ENCODE data around the gene GRID2.

The GRID2 gene

DNA sequence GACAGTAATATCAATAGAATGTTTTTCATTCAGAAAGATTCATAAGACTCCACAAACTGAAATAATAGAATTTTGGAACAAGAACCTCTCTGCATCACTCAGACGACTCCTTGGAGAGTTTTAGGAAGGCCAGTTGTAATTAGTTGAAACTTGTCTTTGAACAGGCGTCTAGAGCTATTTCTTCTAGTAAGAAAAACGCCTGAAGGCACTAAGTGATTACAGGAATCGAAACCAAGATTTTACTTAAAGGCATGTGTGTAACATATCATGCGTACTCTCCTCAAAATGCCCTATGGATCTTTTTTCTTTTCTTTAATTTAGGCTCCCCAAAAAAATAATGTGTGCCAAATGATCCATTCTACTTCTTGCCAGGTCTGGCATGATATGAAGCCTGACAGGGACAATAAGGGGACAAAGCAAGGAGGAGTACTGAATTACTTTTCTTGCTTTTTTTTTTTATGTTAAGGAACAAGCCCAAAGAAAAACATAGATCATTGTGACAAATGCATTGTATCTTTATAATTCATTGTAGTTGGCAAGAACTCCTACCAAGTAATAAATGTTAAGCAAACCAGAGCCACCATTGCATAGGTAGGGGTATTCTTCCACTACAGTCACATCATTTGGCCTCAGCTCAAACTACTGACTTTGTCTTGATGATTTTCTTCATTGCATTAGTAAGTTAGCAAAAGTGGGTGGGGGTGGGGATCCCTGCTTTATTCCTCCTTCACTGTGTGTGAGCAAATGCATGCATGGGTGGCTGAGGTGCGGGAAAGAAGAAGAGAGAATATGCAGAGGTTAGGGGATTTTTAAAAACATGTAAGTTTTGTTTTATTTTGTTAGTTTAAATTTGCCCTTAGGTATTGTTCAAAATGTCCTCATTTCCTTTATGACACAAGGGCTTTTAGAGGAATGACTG lies 1444.9 kb downstream of the GRID2 start:
- H3K27ac ChIP-seq: no peak overlapping the region
- DNase-seq (ENCODE audit: low read depth, low spot score): no peak

DNA sequence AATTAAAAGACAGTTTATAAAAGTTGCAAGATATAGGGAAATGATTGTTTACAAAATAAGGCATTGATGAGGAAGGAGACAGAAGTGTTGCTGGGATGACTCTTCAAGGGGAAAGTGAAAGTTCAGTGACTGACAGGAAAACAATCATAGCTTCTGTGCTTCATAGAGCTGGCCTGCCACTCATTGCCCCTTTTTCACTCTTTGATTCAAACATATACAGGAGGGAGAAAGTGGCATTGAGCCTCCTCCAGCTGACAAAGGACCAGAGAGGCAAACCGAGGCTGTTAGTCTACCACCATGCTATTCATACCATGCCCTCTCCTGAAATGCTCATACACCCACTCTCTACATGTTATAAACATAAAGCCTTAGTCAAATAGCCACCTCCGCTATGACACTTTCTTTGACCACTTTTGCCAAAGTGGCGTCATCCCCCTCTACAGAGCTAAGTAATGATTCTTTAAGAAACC lies 1445.6 kb downstream of the GRID2 start:
- DNase-seq (ENCODE audit: low read depth, low spot score): no peak
- H3K27ac ChIP-seq: no peak overlapping the region

DNA sequence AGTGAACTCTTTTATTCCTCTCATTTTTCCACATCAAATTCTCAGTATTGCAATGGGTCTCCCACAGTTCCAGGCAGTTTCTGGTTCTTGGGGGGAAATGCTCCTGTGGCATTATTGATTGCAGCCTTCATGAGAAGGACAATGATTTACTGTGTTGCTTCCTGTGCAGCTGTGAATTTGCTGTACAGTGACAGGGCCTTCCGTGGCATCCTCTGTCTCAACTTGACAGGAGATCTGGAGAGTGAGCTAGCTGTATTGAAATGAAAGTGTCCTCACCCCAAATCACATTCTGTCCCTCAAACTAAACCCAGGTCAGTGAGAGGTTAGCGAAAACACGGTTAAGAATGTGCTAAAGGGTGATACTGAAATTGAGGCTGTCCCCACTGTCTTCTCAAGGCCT lies 1447.6 kb downstream of the GRID2 start:
- no peak for DNase-seq (ENCODE audit: low read depth, low spot score)
- H3K27ac ChIP-seq: no peak overlapping the region

DNA sequence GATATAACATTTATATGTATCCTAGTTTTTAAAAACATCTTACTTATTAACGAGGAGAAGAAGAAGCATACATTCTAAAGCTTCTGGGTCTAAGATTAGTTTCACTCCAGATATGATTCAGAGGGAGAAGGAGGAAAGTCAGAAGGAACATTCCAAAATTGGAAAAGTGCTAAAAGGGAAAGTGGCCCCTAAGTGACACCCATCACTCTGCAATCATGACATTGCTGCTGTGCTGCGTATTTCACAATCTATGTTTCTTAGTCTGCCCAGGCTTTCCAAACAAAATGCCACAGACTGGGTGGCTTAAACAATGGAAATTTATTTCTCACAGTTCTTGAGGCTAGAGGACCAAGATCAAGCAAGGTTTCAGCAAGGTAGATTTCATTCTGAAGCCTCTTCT lies 1452.3 kb downstream of the GRID2 start:
- DNase-seq (ENCODE audit: low read depth, low spot score): no peak
- H3K27ac ChIP-seq: no peak overlapping the region

DNA sequence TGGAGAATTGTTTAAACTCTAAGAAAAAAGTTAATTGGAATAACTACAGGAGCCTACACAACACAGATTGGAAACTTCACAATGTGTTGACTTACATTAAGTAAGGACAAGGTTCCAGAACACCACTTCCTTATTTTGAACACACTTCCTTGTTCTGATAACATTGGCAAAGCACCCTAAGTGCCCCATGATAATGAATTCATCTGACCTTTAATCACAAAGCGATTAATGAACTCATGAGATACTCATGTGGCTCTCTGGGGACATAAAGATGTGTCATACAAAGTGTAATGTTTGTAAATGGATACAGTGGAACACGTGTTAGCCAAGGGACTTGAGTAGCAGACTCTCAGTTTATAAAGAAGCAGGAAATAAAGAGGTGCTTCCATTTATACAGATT lies 1455.7 kb downstream of the GRID2 start:
- H3K27ac ChIP-seq: no peak overlapping the region
- DNase-seq (ENCODE audit: low read depth, low spot score): no peak

DNA sequence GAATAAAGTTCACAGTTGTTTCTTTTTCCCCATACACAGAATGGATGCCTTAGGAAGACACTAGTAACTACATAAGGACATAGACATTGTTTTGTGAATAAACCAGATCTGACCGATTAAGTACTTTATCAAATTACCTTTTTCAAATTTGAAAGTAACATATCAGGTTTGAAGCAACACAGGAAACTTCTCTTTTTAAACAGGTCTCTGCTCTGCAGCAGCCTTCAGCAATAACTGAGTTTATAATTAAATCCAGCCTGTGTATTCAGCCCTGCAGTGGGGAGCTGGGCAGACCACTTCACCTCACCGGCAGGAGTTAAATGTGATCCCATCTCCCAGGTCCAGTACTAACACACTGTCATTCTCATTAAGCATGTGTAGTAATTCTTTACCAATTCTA lies 1456.5 kb downstream of the GRID2 start:
- no peak overlapping the region for H3K27ac ChIP-seq
- DNase-seq (ENCODE audit: low read depth, low spot score): no peak

DNA sequence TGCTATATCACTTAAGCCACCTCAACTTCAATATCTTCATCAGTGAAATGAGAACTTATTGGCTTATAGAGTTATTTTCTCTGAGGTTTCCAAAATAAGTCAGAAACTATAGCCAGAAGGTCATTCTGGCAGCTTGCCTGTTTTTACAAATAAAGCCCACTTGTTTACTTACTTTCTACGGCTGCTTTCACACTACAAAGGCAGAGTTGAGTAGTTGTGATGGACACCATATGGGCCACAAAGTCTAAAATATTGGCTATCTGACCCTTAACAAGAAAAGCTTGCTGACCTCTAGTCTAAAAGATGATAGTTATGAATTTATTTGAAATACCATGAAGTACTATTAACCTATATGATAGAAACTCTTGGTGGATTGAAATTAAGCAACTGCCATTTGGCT lies 1457.5 kb downstream of the GRID2 start:
- no peak for DNase-seq (ENCODE audit: low read depth, low spot score)
- H3K27ac ChIP-seq: no peak overlapping the region

DNA sequence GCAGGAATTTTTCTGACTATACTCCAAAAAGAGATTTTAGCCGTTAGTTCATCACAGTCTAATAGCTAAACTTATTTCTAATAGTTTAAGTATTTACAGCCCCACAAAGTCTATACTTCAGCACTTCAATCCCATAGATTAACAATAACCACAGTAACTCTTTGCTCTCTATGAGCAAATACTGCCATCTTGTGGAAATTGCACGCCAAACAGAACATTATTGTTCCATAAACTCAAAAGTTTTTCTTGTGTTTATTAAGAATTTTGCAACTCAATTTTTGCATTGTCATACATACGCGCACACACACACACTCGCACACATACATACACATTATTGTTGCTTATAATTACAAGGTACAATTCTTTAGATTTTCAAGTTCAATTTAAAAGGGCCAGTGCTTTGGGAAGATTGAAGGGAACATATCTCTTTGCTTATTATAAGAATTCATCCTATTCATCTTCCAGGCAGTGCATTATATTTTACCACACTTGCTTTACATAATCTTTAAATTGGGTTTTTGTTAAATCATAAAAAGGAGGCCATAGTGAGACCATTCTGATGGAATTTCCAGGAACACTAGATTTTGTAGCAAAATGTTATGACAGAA lies 1461.0 kb downstream of the GRID2 start:
- H3K27ac ChIP-seq: no peak overlapping the region
- no peak for DNase-seq (ENCODE audit: low read depth, low spot score)

DNA sequence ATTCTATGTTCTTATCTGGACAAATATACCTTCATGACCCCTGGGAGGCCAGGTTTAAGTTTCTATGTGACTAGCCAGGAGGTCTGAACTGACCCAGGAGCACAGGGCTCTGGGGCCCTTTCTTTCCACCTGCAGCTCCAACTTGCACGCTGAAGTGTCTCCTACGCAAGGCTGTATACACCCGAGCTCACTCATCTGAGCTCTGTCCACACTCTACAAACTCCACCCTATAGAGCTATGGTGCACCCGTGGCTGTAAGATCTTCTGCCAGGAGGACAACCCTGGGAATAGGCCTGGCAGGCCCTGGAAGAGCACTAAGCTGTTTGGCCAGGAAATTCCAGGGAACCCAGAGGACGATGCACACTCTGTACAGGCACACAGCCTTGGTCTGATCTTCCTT lies 1464.2 kb downstream of the GRID2 start:
- H3K27ac ChIP-seq: no peak overlapping the region
- DNase-seq (ENCODE audit: low read depth, low spot score): no peak

DNA sequence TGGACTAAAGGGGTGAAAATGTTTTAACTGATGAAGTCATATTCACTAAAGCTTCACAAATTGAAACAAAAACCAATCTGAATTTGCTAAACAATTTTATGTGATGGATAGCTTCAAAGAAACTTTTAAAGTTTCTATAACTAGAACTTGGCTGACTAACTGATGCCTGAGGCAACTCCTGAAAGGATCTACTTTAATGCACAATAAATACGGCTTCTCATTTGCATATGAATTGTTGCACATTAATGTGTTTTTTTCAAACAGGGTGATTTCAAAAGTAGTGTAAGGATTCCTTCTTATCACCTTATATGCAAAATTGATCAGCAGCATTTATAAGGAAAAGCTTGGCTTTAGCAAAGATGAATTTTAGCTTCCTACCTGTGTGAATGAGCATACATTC lies 1466.4 kb downstream of the GRID2 start:
- H3K27ac ChIP-seq: no peak overlapping the region
- no peak for DNase-seq (ENCODE audit: low read depth, low spot score)

DNA sequence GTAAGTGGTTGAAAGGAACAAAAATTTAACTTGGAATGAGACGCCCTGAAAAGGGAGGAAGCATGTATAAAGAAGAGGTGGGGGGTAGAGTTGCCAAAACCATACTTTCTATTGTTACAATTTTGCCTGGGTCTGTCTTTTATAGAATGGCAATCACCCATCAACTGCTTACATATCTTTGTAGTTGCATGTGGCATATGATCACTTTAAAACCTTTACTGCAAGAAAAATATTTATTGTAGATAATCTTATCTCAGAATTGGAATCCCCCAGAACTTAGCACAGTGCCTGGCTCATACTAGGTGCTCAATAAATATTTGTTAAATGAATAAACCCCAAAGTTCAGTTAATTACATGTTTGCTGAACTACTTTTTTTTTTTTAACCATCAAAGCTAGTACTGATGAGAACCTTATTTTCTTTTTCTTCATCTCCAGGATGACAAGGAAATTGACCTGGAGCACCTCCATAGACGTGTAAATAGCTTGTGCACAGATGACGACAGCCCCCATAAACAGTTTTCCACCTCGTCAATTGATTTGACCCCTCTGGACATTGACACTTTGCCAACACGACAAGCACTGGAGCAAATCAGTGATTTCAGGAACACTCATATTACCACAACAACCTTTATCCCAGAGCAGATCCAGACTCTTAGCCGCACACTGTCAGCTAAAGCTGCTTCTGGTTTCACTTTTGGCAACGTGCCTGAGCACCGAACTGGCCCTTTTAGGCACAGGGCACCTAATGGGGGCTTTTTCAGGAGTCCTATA lies 1468.1 kb downstream of the GRID2 start:
- DNase-seq (ENCODE audit: low read depth, low spot score): no peak
- H3K27ac ChIP-seq: no peak overlapping the region

DNA sequence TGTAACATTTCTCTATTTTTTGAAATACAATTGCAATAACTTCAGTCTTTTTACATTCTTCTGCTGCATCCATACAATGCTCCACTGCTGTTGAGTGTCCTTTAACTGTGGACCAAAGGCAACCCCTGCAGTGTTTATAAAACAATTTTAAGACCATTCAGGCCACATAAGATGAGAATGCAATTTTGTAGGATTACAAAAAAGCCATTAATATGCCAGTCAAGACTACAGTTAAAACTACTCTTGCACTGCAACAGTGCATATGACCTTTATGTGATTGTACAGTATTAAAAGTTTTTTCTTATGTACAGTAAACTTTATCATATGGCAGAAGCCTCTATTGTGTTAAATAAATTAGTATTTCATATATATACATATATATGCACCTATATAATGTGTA lies 1469.1 kb downstream of the GRID2 start:
- H3K27ac ChIP-seq: no peak overlapping the region
- DNase-seq (ENCODE audit: low read depth, low spot score): no peak

DNA sequence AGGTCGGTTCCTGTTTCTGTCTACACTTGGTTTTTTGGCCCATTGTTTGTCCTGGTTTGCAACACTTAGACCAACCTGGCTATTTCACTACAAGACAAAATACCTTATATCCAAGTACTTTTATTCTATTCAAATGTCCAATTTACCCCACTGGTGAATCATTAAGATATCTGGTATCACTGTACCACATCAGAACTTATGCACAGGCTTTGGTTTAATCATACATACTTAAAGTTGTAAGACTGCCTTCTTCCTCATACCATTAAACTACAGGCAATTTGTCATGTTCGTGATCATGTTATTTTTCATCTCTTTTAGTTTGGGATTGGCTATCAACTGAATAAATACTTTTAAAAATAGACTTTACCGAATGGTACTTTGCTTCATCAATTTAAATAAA lies 1471.8 kb downstream of the GRID2 start:
- H3K27ac ChIP-seq: peak overlapping the region; percentile 71
- DNase-seq (ENCODE audit: low read depth, low spot score): peak; percentile 33

DNA sequence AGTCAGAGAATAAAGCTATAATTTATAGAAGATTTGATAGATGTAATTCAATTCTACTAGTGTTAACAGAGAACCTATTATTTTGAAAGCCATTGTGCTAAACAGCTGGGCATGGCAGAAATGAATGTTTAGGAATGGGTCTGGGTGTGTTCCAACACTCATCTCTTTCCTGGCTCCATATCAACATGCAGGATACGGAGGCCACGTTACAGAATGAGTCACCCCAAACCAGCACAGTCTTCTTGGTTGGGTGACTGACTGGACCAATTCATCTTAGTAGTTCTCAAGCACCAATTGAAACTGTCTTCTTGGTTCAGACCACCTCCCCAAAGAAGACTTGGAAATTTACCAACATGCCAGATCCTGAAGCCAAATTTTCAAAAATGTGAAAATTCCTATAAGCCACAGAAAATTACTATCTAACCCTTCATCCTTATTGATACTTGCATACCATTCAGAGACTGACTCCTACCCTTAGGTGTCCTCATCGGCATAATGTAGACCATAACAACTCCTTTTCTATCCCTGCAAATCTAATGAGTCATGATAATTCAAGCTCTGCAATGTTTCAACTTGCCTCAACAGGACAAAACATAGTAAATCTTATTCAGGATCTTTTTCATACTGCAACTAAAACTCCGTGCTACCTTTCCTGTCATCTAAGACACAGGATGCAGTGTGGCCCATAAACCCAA lies 1472.8 kb downstream of the GRID2 start:
- DNase-seq (ENCODE audit: low read depth, low spot score): peak; percentile 77
- peak overlapping the region; percentile 71 for H3K27ac ChIP-seq

DNA sequence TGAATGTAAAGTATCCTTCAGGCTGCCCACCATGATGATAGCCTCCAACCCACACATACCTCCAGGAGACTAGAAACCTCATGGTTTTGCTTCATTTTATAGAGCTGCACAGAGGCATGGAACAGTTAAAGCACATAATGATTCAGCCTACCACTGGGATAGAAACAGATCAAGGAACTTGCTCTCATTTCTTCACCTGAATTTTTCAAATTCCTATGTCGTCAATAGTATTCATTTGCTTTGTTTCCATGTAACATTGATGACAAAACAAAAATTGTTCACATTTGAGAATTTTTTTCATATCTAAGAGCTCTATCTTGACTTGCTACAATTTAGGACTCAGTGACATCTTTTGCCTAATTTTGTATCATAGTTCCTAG lies 1473.3 kb downstream of the GRID2 start:
- H3K27ac ChIP-seq: peak overlapping the region; percentile 71
- no peak for DNase-seq (ENCODE audit: low read depth, low spot score)

DNA sequence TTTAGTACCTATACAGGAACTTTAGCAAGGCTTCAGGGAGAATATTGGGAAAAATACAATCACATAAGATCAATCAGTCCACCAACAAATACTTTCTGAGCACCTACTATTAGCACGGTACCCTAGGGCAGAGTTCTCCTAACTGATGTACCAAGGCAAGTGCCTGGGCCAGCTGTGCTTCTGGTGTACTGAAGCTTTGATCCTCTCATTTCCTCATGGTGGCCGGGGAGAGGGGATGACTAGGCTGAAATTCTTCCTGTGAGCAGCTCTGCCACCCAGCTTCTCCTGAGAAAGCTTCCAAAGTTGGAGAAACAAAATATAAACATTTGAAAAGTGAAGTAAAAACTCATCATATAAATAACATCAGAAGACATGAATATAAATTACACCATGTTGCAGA lies 1475.5 kb downstream of the GRID2 start:
- no peak for DNase-seq (ENCODE audit: low read depth, low spot score)
- no peak overlapping the region for H3K27ac ChIP-seq

DNA sequence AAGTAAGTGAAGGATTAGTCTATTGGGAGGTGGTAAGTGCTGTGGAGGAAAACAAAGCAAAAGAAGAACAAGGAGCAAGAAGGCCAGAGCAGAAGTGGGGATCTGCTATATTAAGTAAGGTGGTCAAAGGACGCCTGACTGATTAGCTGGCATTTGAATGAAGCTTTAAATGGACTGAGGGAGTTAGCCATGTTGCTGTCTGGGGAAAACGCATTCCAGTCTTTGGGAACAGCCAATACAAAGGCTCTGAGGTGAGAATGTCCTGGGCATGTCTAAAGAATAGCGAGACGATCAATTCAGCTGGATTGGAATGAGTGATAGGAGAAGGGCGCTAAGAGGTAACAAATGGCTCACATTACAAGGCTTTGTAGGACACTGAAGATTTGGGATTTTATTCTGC lies 1476.3 kb downstream of the GRID2 start:
- no peak overlapping the region for H3K27ac ChIP-seq
- DNase-seq (ENCODE audit: low read depth, low spot score): no peak

DNA sequence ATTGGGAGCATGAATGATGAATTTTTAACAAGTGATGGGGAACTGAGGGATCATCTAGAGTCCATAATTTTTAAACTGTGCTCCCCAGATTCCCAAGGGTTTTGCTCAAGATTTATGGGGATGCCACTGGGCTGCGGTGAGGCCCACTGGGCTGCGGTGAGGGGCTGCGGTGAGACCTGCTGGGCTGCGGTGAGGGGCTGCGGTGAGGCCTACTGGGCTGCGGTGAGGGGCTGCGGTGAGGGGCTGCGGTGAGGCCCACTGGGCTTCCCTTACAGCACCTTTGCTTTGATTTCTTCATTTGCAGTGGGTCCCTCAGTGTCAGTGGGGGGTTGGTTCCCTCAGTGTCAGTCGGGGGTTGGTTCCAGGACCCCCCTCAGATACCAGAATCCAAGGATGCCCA lies 1477.4 kb downstream of the GRID2 start:
- H3K27ac ChIP-seq: no peak overlapping the region
- no peak for DNase-seq (ENCODE audit: low read depth, low spot score)

DNA sequence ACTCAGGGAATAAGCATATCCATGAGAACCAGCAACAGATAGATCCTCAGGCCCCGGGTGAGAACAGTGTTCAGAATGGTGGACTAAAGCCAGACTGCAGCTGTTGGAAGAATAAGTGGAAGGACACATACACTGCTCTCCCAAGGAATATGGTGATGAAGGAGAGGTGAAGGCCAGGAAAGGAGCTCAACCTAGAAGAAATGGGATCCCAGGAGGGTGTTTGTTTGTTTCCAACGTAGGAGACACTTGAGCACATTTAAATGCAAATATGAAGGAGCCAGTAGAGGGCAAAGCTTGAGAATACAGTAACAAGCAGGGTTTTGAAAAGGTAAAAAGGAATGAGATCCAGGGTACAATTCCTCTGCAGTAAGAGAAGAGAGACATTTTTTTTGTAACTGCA lies 1482.4 kb downstream of the GRID2 start:
- DNase-seq (ENCODE audit: low read depth, low spot score): no peak
- H3K27ac ChIP-seq: no peak overlapping the region

DNA sequence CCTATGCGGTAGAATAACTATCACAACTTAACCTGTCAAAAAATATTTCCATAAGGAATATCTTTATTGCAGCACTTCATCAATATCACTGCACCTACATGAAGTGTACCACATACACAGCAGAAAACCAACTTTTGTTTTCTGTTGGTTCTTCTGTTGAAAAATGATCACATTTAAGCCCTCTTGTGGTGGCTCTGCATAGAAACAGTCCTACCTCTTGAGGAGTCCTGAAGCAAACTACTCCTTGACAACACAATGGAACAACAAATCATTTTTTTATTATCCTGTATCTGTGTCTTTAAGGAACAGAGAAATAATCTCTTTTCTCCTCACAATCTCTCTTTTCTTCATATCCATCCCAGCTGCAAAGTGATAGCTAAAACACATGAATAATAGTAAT lies 1484.9 kb downstream of the GRID2 start:
- no peak for DNase-seq (ENCODE audit: low read depth, low spot score)
- H3K27ac ChIP-seq: no peak overlapping the region
